GM12873 (cell line): ENCODE data around the gene RPL36.

Source experiments
- CTCF ChIP-seq: IDR thresholded peaks from 2 replicates; pipeline ENCODE4 v1.5.1; 2012; ENCODE audit warnings: low read depth, mild to moderate bottlenecking, moderate library complexity, low read length, control low read depth; ENCODE audit not compliant: insufficient read depth; ENCODE audit errors: missing control alignments

RPL36 gene

GRCh38 chr19:5684694-5685430 is 5.2 kb upstream of the RPL36 start:
- TF ChIP-seq CTCF: no peak

- no peak for TF ChIP-seq CTCF
These were observed 3.8 kb upstream of the RPL36 start for GRCh38 chr19:5686326-5686646.

DNA sequence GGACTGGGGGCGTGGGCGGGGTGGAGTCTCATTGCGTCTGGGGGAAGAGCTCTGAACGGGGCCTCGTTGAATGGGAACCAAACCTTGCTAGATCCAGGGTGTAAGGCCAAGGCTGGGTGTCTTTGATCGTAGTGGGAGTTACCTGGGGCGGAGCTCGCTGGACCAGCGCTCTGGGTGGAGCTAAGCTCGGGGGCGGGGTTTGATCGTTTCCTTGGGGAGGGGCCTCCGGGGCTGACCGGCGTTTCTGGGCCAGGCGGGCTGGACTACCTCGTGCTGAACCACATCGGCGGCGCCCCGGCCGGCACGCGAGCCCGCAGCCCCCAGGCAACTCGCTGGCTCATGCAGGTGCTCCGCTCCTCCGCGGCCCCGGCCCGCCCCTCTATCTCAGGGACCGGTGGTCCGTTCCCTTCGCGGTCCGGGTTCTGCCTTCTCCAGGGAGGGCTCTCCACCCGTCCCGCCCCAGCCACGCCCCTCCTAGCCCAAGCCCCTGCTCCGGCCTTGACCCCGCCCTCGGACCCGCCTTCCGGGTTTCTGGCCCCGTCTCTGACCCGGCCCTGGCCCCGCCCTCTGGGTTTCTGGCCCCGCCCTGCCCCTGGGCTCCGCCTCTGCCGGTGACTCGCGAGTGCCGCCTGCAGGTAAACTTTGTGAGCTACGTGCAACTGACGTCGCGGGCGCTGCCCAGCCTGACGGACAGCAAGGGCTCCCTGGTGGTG is 3.3 kb upstream of the RPL36 start:
- peak; percentile 86 for TF ChIP-seq CTCF

DNA sequence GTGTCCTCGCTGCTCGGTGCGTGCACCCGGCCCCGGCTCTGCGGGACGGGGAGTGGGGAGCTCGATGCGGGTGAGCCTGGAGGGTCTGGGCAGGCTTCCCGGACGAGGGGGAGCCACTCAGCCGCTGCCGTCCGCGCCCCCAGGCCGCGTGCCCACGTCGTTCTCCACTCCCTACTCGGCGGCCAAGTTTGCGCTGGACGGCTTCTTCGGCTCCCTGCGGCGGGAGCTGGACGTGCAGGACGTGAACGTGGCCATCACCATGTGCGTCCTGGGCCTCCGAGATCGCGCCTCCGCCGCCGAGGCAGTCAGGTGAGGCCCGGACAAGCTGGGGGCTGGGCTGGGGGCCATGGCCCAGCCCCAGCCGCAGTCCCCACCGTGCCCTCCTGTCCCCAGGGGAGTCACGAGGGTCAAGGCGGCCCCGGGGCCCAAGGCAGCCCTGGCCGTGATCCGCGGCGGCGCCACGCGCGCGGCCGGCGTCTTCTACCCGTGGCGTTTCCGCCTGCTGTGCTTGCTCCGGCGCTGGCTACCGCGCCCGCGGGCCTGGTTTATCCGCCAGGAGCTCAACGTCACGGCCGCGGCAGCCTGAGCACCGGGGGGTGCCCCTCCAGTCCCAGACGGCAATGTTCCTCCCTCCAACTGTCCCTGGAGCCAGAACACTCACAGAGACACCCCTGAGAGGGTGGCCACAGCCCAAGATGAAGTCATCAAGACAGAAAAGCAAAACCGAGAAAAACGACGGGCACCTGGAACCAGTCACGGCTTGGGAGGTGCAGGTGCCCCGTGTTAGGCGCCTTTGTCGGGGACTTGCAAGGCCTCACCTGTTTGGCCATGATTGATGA is 2.5 kb upstream of the RPL36 start:
- no peak for TF ChIP-seq CTCF

- no peak for TF ChIP-seq CTCF
These were observed 1.1 kb downstream of the RPL36 start for GRCh38 chr19:5690955-5691821.

DNA sequence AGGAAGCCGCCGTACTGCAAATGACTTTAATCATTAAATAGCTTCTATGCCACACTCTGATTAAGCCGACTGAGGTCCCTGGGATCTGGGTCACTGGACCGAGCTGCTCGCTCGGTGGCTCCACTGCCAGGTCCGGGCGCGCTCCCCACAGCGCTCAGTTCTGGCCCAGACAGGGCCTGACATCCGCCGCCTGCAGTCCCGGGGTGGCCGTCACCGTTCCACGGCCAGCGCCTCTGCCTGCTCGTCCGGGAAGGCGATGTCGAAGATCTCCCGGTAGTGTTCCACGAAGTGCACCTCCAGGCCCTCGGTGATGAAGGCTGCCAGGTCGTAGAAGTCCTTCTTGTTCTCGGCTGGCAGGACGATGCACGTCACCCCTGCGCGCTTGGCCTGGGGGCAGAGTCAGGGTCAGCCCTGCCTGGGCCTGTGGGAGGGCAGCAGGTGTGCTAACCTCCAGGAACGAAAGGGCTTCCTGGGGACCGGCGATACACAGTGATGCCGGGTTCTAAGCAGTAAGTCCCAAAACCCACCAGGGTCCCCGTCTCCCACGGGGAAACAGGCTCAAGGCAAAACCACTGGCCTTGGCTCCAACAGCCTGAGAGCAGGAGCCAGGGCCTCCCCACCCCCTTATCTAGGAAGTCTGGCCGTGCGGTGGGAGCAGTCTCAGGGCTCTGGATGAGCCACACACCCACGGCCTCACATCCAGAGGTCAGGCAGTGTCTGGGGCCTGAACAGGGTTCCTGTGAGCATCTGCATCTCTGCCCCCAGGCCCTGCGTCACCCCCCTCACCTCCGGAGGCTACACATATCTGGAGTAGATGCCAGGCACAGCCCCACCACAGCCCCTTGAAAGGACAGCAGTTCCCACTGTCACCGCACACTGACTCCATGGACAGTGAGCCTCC is 2.0 kb downstream of the RPL36 start:
- TF ChIP-seq CTCF: no peak
